GM19099 (cell line): ENCODE results near the gene OPCML.

Experiments used
- POLR2A ChIP-seq: IDR thresholded peaks from 3 replicates; pipeline ENCODE4 v1.6.1; 2011; ENCODE audit warnings: low read depth; ENCODE audit not compliant: insufficient read length; ENCODE audit errors: extremely low read depth

The OPCML gene

GRCh38 chr11:132898676-132899075, 633.6 kb downstream of the OPCML start:
- TF ChIP-seq POLR2A = no peak

DNA sequence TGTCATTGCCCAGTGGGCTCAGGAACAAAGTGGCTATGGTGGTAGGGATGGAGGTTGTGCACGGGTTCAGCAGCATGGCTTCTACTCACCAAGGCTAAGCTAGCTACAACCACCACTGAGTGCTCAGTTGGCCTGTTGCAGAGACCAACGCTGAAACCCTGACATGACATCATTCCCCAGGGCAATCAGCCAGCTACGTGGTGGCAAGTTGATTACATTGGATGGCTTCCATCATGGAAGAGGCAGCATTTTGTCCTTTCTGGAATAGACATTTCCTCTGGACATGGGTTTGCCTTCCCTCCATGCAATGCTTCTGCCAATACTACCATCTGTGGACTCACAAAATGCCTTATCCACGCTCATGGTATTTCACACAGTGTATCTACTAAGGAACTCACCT, 634.3 kb downstream of the OPCML start:
- no peak for TF ChIP-seq POLR2A

- no peak for TF ChIP-seq POLR2A
Observed at GRCh38 chr11:132895340-132895739, 637.0 kb downstream of the OPCML start.

- TF ChIP-seq POLR2A = no peak
Observed at GRCh38 chr11:132894606-132895005, 637.7 kb downstream of the OPCML start.

GRCh38 chr11:132892876-132893275, 639.4 kb downstream of the OPCML start:
- no peak for TF ChIP-seq POLR2A

GRCh38 chr11:132888226-132888625, 644.1 kb downstream of the OPCML start:
- no peak for TF ChIP-seq POLR2A

- TF ChIP-seq POLR2A = no peak
Observed at GRCh38 chr11:132886335-132886734, 646.0 kb downstream of the OPCML start.

DNA sequence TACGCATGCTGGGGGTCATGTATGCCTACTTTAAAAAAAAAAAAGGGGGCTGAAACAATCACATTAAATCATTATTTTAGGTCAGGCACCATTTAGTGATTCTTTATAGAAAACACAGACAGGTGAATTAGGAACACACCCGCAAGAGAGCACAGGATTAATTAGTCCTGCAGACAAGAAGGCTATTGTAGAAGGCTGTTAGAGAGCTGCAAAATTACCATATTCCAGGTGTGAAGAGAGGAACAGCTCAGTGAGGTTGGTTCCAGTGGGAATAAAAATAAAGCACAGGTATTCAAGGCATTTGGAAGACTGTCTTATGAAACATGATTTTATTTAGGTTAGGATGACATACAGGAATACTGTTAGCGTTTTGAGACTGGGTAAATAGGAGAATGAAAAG, 649.1 kb downstream of the OPCML start:
- TF ChIP-seq POLR2A = no peak

- TF ChIP-seq POLR2A = no peak
Observed at GRCh38 chr11:132881622-132882021, 650.7 kb downstream of the OPCML start.

DNA sequence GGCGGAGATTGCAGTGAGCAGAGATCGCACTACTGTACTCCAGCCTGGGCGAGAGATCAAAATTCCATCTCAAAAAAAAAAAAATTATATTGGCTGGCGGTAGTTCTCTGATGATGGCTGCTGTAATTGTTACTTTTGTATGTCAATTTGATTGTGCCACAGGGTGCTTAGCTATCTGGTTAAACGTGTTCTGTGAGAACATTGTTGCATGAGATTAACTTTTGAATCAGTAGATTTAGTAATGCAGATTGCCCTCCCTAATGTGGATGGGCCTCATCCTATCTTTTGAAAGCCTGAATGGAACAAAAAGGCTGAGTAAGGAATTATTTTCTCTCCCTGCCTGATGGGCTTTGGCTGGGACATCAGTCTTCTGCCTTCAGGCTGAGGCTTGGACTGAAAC, 654.2 kb downstream of the OPCML start:
- no peak for TF ChIP-seq POLR2A

DNA sequence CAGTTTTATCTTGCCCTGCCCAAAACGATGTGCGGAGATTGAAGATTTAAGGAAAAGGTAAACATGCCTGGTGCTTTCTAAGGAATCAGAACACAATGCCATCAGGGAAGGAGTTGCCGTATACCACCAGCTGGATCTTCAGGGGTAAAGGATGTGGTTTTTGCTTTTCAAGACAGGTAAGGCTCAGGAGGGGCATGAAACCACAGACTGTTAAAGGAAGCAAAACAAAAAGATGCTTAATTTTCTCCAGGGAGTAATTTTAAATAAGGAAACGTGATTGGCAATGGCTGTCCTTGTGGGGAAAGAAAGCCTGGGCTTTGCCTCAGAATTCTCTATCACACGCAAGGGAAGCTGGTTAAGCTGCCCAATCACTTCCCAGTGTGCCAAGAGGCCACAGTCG, 655.6 kb downstream of the OPCML start:
- no peak for TF ChIP-seq POLR2A

DNA sequence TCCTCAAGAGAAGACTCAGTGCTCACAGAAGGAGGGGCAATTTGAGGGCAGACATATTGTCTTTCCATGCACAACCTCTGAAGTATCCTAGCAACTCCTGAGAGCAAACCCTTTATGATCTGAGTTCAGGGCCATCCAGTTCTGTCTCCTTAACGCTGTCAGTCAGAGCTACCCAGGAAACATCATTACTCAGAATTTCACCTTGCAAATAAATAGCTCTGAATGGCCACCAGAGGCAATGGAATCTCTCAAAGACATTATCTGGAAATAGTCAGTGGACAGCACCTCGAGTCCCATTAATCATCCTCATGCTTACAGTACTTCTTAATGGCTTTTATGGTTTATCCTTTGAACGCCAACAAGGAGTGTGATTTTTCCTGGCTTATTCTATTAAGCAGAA, 656.1 kb downstream of the OPCML start:
- TF ChIP-seq POLR2A = no peak

- no peak for TF ChIP-seq POLR2A
Observed at GRCh38 chr11:132874638-132875037, 657.7 kb downstream of the OPCML start.

GRCh38 chr11:132873841-132874240, 658.5 kb downstream of the OPCML start:
- no peak for TF ChIP-seq POLR2A

DNA sequence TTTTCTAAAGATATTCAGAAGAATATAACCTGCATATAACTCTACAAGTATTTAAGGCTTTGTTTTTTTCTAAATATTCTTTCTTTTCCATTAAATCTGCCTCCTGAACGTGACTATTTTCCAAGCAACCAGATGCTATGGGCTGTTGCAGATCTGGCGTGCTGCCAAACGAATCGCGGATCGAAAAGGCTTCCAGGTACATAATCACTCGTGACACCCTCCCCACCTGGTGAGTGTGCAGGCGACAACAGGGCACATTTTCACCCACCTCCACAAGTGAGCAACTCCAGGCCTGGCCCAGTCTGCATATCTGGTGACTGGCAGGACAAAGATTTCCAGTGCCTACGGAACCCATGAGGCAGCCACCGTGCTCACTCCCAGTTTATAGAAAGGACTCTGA, 660.1 kb downstream of the OPCML start:
- TF ChIP-seq POLR2A = no peak

DNA sequence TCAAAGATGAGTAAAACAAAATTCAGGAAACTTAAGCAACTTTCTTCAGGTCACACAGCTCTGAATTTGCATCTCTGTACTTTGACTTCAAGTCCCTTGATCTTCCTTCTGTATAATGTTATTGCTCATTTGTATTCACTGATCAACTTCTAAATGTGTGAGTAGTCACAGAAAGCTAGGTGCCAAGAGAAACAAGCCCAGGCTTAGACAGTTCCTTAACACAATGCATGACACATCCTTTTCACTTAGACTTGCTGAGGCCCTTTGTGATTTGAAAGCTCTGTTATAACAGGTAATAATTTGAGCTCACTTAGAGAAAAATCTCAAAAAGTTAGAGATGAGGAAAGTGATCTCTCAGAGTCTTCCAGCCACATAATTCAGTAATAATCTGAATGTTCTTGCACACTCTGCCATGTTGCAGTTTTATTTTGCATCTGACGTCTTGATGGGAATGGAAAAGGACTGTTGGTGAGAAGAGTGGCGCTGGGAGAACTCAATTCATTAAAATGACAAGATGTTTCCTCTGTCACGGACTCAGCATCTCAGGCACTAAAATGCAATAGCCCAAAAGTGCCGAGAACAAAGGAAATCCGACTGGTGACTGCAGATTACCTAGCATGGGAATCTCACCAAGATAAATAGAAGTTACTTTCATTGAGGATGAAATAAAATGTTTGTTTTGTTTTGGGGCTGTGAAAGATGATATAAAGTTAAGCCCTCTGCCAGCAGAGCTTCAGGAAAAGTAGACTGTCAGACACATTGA, 665.3 kb downstream of the OPCML start:
- no peak for TF ChIP-seq POLR2A

DNA sequence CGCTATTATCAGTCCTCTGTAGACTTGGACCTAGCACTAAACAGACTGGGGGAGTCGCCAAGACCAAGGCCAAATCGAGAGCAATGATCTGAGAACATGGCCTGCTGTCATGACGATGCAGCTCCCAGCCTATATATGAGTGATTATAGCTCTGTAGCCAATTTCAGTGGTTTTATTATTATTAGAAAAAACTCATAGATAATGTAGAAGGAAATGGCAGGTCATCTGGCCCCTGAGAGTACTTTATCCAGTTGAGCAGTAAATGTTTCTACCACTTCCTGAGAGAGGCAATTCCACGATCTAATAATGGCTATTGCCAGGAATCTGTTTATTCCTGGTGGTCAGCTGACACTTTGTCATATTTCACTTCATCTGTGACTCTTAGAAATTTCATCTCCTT, 666.7 kb downstream of the OPCML start:
- TF ChIP-seq POLR2A = no peak
